ENCODE measurements around the gene POLDIP2. TPM values are rescaled to one million over a fixed set of nuclear protein-coding genes. Genes with fewer than 3 reads are reported as not detected.

POLDIP2 gene
- polyA plus RNA-seq, 3 donors: 87.4 to 92.1 (median 88.0) TPM

GRCh38 chr17:28370744-28371103 lies 13.4 kb upstream of the POLDIP2 start:
- no peak for DNase-seq (ENCODE audit: extremely low read depth in 1 of 11, low read depth in 9 of 11, low spot score in 4 of 11)

GRCh38 chr17:28370035-28370743 lies 12.9 kb upstream of the POLDIP2 start, which contains the start of gene VTN:
VTN (minus strand) TSS chr17:28370307; CDS start chr17:28370203, 104 bp downstream.
- DNase-seq (ENCODE audit: extremely low read depth in 1 of 11, low read depth in 9 of 11, low spot score in 4 of 11): no peak

- no peak for DNase-seq (ENCODE audit: extremely low read depth in 1 of 11, low read depth in 9 of 11, low spot score in 4 of 11)
Measured at GRCh38 chr17:28369684-28370034, 12.3 kb upstream of the POLDIP2 start.

- no peak for DNase-seq (ENCODE audit: extremely low read depth in 1 of 11, low read depth in 9 of 11, low spot score in 4 of 11)
Measured at GRCh38 chr17:28368915-28369683, 11.8 kb upstream of the POLDIP2 start.

- DNase-seq (ENCODE audit: extremely low read depth in 1 of 11, low read depth in 9 of 11, low spot score in 4 of 11): no peak
Measured at GRCh38 chr17:28368306-28368831, 11.0 kb upstream of the POLDIP2 start.

- no peak for DNase-seq (ENCODE audit: extremely low read depth in 1 of 11, low read depth in 9 of 11, low spot score in 4 of 11)
Measured at GRCh38 chr17:28367641-28368305, 10.4 kb upstream of the POLDIP2 start.

GRCh38 chr17:28366605-28367004 lies 9.3 kb upstream of the POLDIP2 start:
- no peak for DNase-seq (ENCODE audit: extremely low read depth in 1 of 11, low read depth in 9 of 11, low spot score in 4 of 11)

- DNase-seq (ENCODE audit: extremely low read depth in 1 of 11, low read depth in 9 of 11, low spot score in 4 of 11): no peak
Measured at GRCh38 chr17:28365487-28365886, 8.2 kb upstream of the POLDIP2 start.

- DNase-seq (ENCODE audit: extremely low read depth in 1 of 11, low read depth in 9 of 11, low spot score in 4 of 11): no peak
Measured at GRCh38 chr17:28364665-28365363, 7.5 kb upstream of the POLDIP2 start, which contains the start of gene SEBOX. SEBOX (minus strand) TSS chr17:28365199; CDS start chr17:28365151, 48 bp downstream.

- DNase-seq (ENCODE audit: extremely low read depth in 1 of 11, low read depth in 9 of 11, low spot score in 4 of 11): no peak
Measured at GRCh38 chr17:28363776-28364650, 6.7 kb upstream of the POLDIP2 start.

GRCh38 chr17:28363186-28363585 lies 5.9 kb upstream of the POLDIP2 start:
- DNase-seq (ENCODE audit: extremely low read depth in 1 of 11, low read depth in 9 of 11, low spot score in 4 of 11): no peak

GRCh38 chr17:28357901-28358197 lies 522 bp upstream of the POLDIP2 start:
- no peak for DNase-seq (ENCODE audit: extremely low read depth in 1 of 11, low read depth in 9 of 11, low spot score in 4 of 11)

GRCh38 chr17:28350271-28350670 lies 7.1 kb downstream of the POLDIP2 start:
- no peak for DNase-seq (ENCODE audit: extremely low read depth in 1 of 11, low read depth in 9 of 11, low spot score in 4 of 11)

- no peak for DNase-seq (ENCODE audit: extremely low read depth in 1 of 11, low read depth in 9 of 11, low spot score in 4 of 11)
Measured at GRCh38 chr17:28348979-28349378, 8.3 kb downstream of the POLDIP2 start.

- DNase-seq (ENCODE audit: extremely low read depth in 1 of 11, low read depth in 9 of 11, low spot score in 4 of 11): no peak
Measured at GRCh38 chr17:28347261-28347891, 10.0 kb downstream of the POLDIP2 start.

GRCh38 chr17:28346746-28347246 lies 10.5 kb downstream of the POLDIP2 start:
- no peak for DNase-seq (ENCODE audit: extremely low read depth in 1 of 11, low read depth in 9 of 11, low spot score in 4 of 11)

GRCh38 chr17:28346199-28346580 lies 11.1 kb downstream of the POLDIP2 start:
- no peak for DNase-seq (ENCODE audit: extremely low read depth in 1 of 11, low read depth in 9 of 11, low spot score in 4 of 11)
